Subcutaneous adipose tissue (tissue), 4 donors: ENCODE data around the gene PDE4D. TPM values are rescaled to one million over a fixed set of nuclear protein-coding genes. Genes with fewer than 3 reads are reported as not detected.

ENCODE experiments used
- CTCF ChIP-seq: fragments of 450-650 bp; IDR thresholded peaks from one replicate; pipeline ENCODE4 v1.5.1; 2016; ENCODE audit warnings: low read depth, mild to moderate bottlenecking, control low read depth, antibody characterized with exemption, moderate library complexity
- total RNA-seq, 4 donors: library from RNA; depleted of rRNA; stranded (reverse); fragments of >200 nt; gene quantifications; one replicate each; pipeline ENCODE4 v1.1.0, GENCODE V29; 2016

PDE4D gene
- total RNA-seq, 4 donors from 2014 or later: 15.0 to 24.0 (median 18.5) TPM

- TF ChIP-seq CTCF: no peak
Observed at GRCh38 chr5:59533730-59534108, 359.8 kb downstream of the PDE4D start.

GRCh38 chr5:59532979-59533729 lies 360.4 kb downstream of the PDE4D start:
- no peak for TF ChIP-seq CTCF

GRCh38 chr5:59529239-59529638 lies 364.3 kb downstream of the PDE4D start:
- no peak for TF ChIP-seq CTCF

- no peak for TF ChIP-seq CTCF
Observed at GRCh38 chr5:59528202-59528862, 365.2 kb downstream of the PDE4D start.

- TF ChIP-seq CTCF: no peak
Observed at GRCh38 chr5:59525957-59526356, 367.6 kb downstream of the PDE4D start.

- TF ChIP-seq CTCF: no peak
Observed at GRCh38 chr5:59525311-59525710, 368.2 kb downstream of the PDE4D start.

- TF ChIP-seq CTCF: no peak
Observed at GRCh38 chr5:59522201-59522831, 371.2 kb downstream of the PDE4D start.
